Dermis blood vessel endothelial cell (primary cell): ENCODE results near the gene CD22. TPM values are rescaled to one million over a fixed set of nuclear protein-coding genes. Genes with fewer than 3 reads are reported as not detected.

Experiments used
- DNase-seq: peaks from one replicate; pipeline ENCODE4 v3.0.0; 2010
- total RNA-seq: library from RNA; depleted of rRNA; stranded (reverse); fragments of >200 nt; gene quantifications from 2 replicates; pipeline ENCODE4 v1.2.3, GENCODE V29; 2014

Gene CD22
- total RNA-seq, 1 donor from 2014 or later = 0.34 TPM

GRCh38 chr19:35392742-35393715 lies 64.0 kb downstream of the CD22 start:
- no peak for DNase-seq

DNA sequence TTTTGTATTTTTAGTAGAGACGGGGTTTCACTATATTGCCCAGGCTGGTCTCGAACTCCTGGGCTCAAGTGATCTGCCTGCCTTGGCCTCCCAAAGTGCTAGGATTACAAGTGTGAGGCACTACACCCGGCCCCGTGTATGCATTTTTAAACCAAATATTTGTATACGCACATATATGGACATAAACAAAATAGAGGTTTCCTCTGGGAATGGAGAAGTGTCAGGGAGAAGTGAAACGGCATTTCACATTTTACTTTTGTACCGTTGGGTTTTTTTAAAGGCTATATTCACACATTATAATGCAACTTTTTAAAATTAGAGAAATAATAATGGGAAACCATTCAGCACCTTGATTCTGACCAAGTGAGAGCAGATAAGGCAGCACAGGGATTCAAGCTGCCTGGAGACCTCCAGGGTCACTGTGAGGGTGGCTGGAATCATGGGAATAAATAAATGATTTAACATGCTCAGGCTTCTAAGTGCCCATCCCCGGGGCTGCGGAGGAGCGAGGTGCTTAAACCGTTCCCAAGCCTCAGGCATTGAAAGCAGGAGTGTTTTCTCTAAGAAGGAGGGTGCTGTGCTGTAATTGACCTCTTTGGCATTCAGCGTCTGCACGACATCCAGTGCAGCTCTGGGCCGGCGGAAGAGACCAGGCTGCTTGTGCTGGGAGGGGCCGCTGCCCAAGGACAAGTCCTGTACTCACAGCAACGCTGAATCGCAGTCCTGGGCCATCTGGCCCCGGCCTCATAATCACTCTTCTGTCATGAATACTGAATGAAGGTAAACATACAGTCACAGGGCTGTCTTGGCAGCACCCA lies 66.6 kb downstream of the CD22 start:
- DNase-seq = no peak

GRCh38 chr19:35396240-35396885 lies 67.4 kb downstream of the CD22 start:
- DNase-seq = no peak

Other genes starting within 250 kb of the CD22 start
- gene FXYD3, start 213.4 kb upstream of the CD22 start, total RNA-seq = 0.68 TPM in 1 of 2 replicates, not detected in the other
- gene LGI4, start 194.1 kb upstream of the CD22 start, total RNA-seq = 0.34 TPM in 1 of 2 replicates, not detected in the other
- not detected in 2 replicates for gene FXYD1, start 190.4 kb upstream of the CD22 start, total RNA-seq
- gene FXYD7, start 185.9 kb upstream of the CD22 start, total RNA-seq = not detected in 2 replicates
- gene FXYD5, start 174.5 kb upstream of the CD22 start, total RNA-seq = 17.2 and 19.3 TPM in 2 replicates
- not detected in 2 replicates for gene FAM187B, start 100.4 kb upstream of the CD22 start, total RNA-seq
- 0.56 and 2.0 TPM in 2 replicates for gene LSR, start 80.2 kb upstream of the CD22 start, total RNA-seq
- gene USF2, start 60.2 kb upstream of the CD22 start, total RNA-seq = 47.5 and 58.2 TPM in 2 replicates
- gene HAMP, start 46.7 kb upstream of the CD22 start, total RNA-seq = under 0.01 TPM in 1 of 2 replicates, not detected in the other
- not detected in 2 replicates for gene MAG, start 37.0 kb upstream of the CD22 start, total RNA-seq
- gene FFAR1, start 18.7 kb downstream of the CD22 start, total RNA-seq = not detected in 2 replicates
- under 0.01 TPM in 1 of 2 replicates, not detected in the other for gene FFAR3, start 29.3 kb downstream of the CD22 start, total RNA-seq
- gene GPR42, start 41.9 kb downstream of the CD22 start, total RNA-seq = not detected in 2 replicates
- gene FFAR2, start 119.1 kb downstream of the CD22 start, total RNA-seq = not detected in 2 replicates
- gene KRTDAP, start 161.3 kb downstream of the CD22 start, total RNA-seq = not detected in 2 replicates
- 0.34 TPM in 1 of 2 replicates, not detected in the other for gene DMKN, start 184.5 kb downstream of the CD22 start, total RNA-seq
- 0.09 TPM in 1 of 2 replicates, not detected in the other for gene SBSN, start 199.1 kb downstream of the CD22 start, total RNA-seq
- gene GAPDHS, start 204.3 kb downstream of the CD22 start, total RNA-seq = not detected in 2 replicates
- 57.4 and 68.8 TPM in 2 replicates for gene TMEM147, start 216.4 kb downstream of the CD22 start, total RNA-seq
- gene ATP4A, start 234.5 kb downstream of the CD22 start, total RNA-seq = not detected in 2 replicates